Mucosa of descending colon (tissue), 3 donors: ENCODE results near the gene ESPN. TPM values are rescaled to one million over a fixed set of nuclear protein-coding genes. Genes with fewer than 3 reads are reported as not detected.

Source experiments
- ATAC-seq: fragments of 200-7000 bp; cut with Tn5 transposase; one replicate; pipeline ENCODE4 v1.9.1; 2020; ENCODE audit warnings: mild to moderate bottlenecking, moderate library complexity
- DNase-seq, 3 donors: peaks; one replicate each; pipeline ENCODE4 v3.0.0-alpha.2; 2020
- H3K36me3 ChIP-seq: fragments of 200-600 bp; one replicate; pipeline ENCODE4 v1.8.0; 2021; ENCODE audit warnings: low read depth, mild to moderate bottlenecking
- H3K4me1 ChIP-seq: fragments of 200-600 bp; one replicate; pipeline ENCODE4 v1.8.0; 2021; ENCODE audit warnings: low read depth, mild to moderate bottlenecking
- H3K4me3 ChIP-seq: fragments of 200-600 bp; one replicate; pipeline ENCODE4 v1.8.0; 2021; ENCODE audit warnings: mild to moderate bottlenecking
- H3K9me3 ChIP-seq: fragments of 200-600 bp; one replicate; pipeline ENCODE4 v1.8.0; 2021; ENCODE audit warnings: mild to moderate bottlenecking
- intact Hi-C, 2 donors: fragments of 100-400 bp; cut with DNase I in 1 of 2; cut with micrococcal nuclease in 1 of 2; formaldehyde crosslinking; loops; one replicate each; pipeline versions ENCODE4 v1.11.0 to v1.11.1; 2022; cut with DNase I, micrococcal nuclease
- total RNA-seq, 3 donors: library from RNA; stranded (reverse); fragmentation: NEBNext Ultra II Directional in 2 of 3; extraction: Animal tissue kit (Norgen Biotek cat#: 25700) in 2 of 3; gene quantifications; one replicate each; pipeline versions ENCODE4 v1.2.1 to v1.2.4, GENCODE V29; 2021 to 2023
- TF ChIP-seq, protein P1 (sequence below): fragments of 200-600 bp; IDR thresholded peaks from one replicate; pipeline ENCODE4 v1.8.0; 2022; ENCODE audit warnings: antibody characterized with exemption, mild to moderate bottlenecking
- donor health status: DM: no; HTN: no; CAD: no; lungs with moderate emphysema.
- donor health status: DM: no; HTN: no; CAD: no.
- donor health status: DM: no; HTN: yes; CAD: no.

The ESPN gene
- total RNA-seq, 3 donors from 2014 or later: 65.7 to 137 (median 124) TPM

DNA sequence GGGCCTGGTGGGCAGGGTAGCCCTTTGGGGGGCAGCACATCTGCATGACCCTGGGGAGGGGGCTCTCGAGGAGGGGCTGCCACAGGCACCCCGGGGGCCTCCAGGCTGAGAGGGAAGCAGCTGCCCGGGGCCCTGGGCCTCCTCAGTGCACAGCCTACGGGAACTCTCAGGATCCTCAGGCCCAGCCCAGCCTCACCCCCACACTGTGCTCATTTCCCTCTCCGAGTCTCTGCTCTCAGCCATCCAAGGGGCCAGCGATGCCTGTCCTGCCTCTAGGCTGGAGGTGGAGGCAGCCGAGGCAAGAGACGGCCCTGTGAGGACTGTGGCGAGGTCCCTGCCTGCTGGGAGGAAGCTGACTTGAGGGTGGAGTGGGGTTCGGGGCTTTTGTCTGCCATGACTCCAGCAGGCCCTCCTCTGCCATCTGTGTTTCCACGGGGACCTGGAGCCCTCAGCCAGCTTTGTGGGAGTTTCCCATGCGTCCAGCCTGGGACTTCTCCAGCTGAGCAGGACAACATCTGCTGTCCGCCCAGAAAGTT is 74.1 kb downstream of the ESPN start:
- Histone ChIP-seq H3K36me3 (no peaks in the 10 kb centered on the region), H3K4me1 (peaks cover 21% of the 10 kb centered on the region), H3K9me3 (no peaks in the 10 kb centered on the region), H3K4me3 (no peak overlapping the region)
- intact Hi-C loops: no loop called here
- ATAC-seq (no peak), DNase-seq (no peak)
- TF ChIP-seq, protein P1, sequence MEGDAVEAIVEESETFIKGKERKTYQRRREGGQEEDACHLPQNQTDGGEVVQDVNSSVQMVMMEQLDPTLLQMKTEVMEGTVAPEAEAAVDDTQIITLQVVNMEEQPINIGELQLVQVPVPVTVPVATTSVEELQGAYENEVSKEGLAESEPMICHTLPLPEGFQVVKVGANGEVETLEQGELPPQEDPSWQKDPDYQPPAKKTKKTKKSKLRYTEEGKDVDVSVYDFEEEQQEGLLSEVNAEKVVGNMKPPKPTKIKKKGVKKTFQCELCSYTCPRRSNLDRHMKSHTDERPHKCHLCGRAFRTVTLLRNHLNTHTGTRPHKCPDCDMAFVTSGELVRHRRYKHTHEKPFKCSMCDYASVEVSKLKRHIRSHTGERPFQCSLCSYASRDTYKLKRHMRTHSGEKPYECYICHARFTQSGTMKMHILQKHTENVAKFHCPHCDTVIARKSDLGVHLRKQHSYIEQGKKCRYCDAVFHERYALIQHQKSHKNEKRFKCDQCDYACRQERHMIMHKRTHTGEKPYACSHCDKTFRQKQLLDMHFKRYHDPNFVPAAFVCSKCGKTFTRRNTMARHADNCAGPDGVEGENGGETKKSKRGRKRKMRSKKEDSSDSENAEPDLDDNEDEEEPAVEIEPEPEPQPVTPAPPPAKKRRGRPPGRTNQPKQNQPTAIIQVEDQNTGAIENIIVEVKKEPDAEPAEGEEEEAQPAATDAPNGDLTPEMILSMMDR: no peak

DNA sequence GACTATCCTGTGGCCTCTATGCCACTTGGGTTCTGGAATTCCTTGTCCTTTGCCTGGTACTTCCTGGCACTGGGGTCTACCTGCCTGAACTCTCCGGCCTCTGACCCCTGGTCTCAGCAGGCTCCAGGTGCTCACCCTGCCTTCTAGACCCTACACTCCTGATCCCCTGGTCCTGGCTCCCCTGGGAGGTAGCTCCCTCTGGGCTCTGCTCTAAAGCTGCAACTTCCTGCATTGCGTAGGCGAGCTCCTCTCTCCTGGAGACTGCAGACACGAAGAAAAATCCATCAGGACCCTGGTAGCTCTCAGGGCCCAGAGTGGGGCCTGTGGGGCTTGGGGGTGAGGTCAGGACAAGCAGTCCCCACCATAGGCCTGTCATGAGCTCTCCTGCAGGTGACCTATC is 74.7 kb downstream of the ESPN start:
- no peak for DNase-seq
- H3K4me3 ChIP-seq: no peak overlapping the region
- intact Hi-C loops: no loop called here
- TF ChIP-seq, protein P1: no peak
- no peaks in the 10 kb centered on the region for H3K9me3 ChIP-seq
- H3K36me3 ChIP-seq: no peaks in the 10 kb centered on the region
- peaks cover 21% of the 10 kb centered on the region for H3K4me1 ChIP-seq
- no peak for ATAC-seq

DNA sequence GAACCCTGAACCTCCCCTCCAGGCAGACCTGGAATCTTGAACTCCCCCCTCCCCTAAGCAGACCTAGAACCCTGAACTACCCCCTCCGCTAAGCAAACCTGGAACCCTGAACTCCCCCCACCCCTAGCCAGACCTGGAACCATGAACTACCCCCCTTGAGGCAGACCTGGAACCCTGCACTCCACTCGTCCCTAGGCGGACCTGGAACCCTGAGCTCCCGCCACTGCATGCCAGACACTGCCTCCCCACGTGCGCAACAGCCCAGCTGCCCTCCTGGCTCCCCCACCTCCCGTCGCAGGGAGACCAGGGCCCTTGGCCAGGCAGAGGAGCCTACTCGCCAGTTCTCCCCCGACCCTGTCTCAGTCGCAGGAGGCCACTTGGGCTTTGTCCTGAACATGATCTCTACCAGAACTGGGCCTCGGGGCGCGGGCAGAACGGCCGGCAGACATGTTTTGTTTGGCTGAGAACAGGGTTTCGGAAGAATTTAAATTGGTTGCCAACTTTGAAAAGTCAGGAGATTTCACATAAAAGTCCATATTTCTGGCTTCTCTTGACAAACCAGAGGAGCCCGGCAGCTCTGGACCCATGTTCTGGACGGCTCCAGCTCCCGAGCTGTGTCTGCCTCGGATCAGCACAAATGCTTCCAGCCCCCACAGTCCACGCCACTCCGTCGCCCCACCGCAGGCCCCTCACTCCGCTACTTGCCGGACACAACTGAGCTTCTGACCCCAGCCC is 76.1 kb downstream of the ESPN start:
- Histone ChIP-seq H3K36me3 (no peaks in the 10 kb centered on the region), H3K9me3 (no peaks in the 10 kb centered on the region), H3K4me1 (peaks cover 21% of the 10 kb centered on the region), H3K4me3 (no peak overlapping the region)
- DNase-seq (peak in 1 of 3 donors; percentile 48), ATAC-seq (no peak)
- TF ChIP-seq, protein P1: no peak
- intact Hi-C loops: no loop called here

DNA sequence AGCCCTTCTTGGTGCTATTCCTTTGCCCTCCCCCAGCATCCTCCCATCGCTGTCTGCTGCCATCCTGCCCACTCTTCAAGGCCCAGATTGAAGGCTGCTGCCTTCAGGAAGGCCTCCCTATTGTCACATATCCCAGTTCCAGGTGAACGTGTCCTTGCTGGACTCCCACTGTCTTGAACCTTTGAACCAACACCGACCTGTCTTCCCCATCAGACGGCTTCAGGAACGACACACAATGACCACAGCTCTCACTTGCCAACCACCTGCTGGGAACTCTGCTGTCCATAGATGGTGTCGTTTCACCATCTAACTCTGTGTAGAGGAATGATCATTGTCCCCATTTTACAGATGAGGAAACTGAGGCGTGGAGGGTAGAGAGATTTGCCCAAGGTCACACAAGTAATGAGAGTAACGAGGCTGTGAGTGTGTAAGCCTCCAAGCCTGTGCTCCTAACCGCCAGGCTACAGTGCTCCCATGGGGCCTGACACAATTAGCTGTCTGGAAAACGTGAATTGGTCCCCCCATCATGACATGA is 76.8 kb downstream of the ESPN start:
- no peak for ATAC-seq

DNA sequence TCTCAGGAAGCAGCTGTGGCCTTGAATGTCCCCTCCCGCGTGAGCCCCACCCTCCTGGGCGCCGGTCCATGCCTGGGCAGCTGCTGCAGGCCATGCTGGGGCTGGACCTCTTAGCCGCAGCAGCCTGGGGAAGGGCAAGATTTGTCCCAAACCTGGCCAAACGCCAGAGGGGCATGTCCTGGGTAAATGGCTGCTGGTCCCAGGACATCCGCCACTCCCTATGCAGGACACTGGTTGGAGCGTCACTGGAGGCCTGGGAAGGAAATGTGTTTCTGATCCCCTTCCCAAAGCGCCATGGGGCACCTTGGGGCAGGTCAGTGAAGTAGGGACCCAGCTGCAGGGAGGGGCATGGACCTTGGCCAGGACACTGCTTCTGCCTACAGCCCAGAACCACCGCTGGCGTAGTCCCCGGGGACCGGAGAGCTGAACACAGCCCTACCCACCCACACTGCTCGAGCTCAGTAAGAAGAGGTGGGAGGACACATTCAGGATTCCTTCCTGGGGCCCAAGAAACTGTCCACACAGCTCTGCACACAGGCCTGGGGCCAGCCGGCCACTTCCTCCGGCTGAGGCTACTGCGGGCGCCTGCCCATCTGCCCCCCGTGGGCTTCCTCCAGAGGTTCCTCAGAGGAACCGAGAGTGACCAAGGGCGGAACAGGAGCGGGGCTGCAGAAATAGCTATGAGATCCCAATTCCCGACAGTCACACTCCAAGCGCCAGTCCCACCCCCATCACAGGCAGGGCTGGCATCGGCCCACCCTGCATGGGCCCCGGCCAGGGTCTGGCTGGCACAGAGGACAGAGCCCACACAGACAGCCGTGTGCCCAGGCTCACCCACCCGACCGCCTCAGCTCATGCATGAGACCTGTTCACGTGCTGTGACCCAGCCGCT is 77.7 kb downstream of the ESPN start:
- H3K4me3 ChIP-seq: no peak overlapping the region
- no peaks in the 10 kb centered on the region for H3K9me3 ChIP-seq
- H3K4me1 ChIP-seq: peaks cover 11% of the 10 kb centered on the region
- no peaks in the 10 kb centered on the region for H3K36me3 ChIP-seq
- ATAC-seq (peak; percentile 42), DNase-seq (peak; percentile 39 to 71 (median 62))
- intact Hi-C loops: no loop called here
- TF ChIP-seq, protein P1: no peak

More for the DNA sequence above, 76.8 kb downstream of the ESPN start:
- H3K9me3 ChIP-seq: no peaks in the 10 kb centered on the region
- DNase-seq: no peak
- peaks cover 18% of the 10 kb centered on the region for H3K4me1 ChIP-seq
- no peaks in the 10 kb centered on the region for H3K36me3 ChIP-seq
- intact Hi-C loops: no loop called here
- TF ChIP-seq, protein P1: no peak
- H3K4me3 ChIP-seq: no peak overlapping the region
